Raji (cell line): Measurements from ENCODE around the gene CLEC1A.

Experiments
- POLR2A ChIP-seq: IDR thresholded peaks from 2 replicates; pipeline ENCODE4 v1.6.1; 2011; ENCODE audit warnings: low read depth, low read length, control low read depth; ENCODE audit not compliant: insufficient read depth

CLEC1A gene

GRCh38 chr12:10098791-10099190 is at the start of gene CLEC1A:
TSS of gene CLEC1A (minus strand) at chr12:10098985. CDS start at chr12:10098922, 63 bp downstream.
- TF ChIP-seq POLR2A, result no peak

GRCh38 chr12:10147714-10148403 is 49.1 kb upstream of the CLEC1A start:
- no peak for TF ChIP-seq POLR2A

GRCh38 chr12:10142976-10143589 is 44.3 kb upstream of the CLEC1A start:
- TF ChIP-seq POLR2A, result no peak

- no peak for TF ChIP-seq POLR2A
Observed at GRCh38 chr12:10140001-10140400, 41.2 kb upstream of the CLEC1A start.

GRCh38 chr12:10136637-10137205 is 37.9 kb upstream of the CLEC1A start:
- no peak for TF ChIP-seq POLR2A

GRCh38 chr12:10135126-10135525 is 36.3 kb upstream of the CLEC1A start:
- no peak for TF ChIP-seq POLR2A

GRCh38 chr12:10132850-10133370 is 34.1 kb upstream of the CLEC1A start:
- no peak for TF ChIP-seq POLR2A

- no peak for TF ChIP-seq POLR2A
Observed at GRCh38 chr12:10131111-10131690, 32.4 kb upstream of the CLEC1A start.

- no peak for TF ChIP-seq POLR2A
Observed at GRCh38 chr12:10130042-10130441, 31.3 kb upstream of the CLEC1A start, which contains the start of gene CLEC7A. TSS of gene CLEC7A (minus strand) at chr12:10130199. CDS start at chr12:10130082, 117 bp downstream.

GRCh38 chr12:10128687-10129086 is 29.9 kb upstream of the CLEC1A start:
- TF ChIP-seq POLR2A, result no peak

GRCh38 chr12:10126413-10126812 is 27.6 kb upstream of the CLEC1A start:
- no peak for TF ChIP-seq POLR2A

- TF ChIP-seq POLR2A, result no peak
Observed at GRCh38 chr12:10122689-10123088, 23.9 kb upstream of the CLEC1A start.

- no peak for TF ChIP-seq POLR2A
Observed at GRCh38 chr12:10121278-10121677, 22.5 kb upstream of the CLEC1A start.

- TF ChIP-seq POLR2A, result no peak
Observed at GRCh38 chr12:10119066-10119465, 20.3 kb upstream of the CLEC1A start.

- no peak for TF ChIP-seq POLR2A
Observed at GRCh38 chr12:10115890-10116289, 17.1 kb upstream of the CLEC1A start.

GRCh38 chr12:10115311-10115710 is 16.5 kb upstream of the CLEC1A start:
- TF ChIP-seq POLR2A, result no peak
